Neural cell (in vitro differentiated cells): ENCODE data around the gene GABRB1. TPM values are rescaled to one million over a fixed set of nuclear protein-coding genes. Genes with fewer than 3 reads are reported as not detected.

Experiments
- H2AFZ ChIP-seq: fragments of 200-600, 300-800 bp; sonication (generic), shearing (Covaris generic); 2 replicates; pipeline ENCODE4 v1.6.0; 2014; ENCODE audit warnings: low read depth, mild to moderate bottlenecking, antibody characterized with exemption, low read length, moderate library complexity
- H3F3A ChIP-seq: fragments of 200-600 bp; shearing (Covaris generic); 2 replicates; pipeline ENCODE4 v1.6.1; 2016; ENCODE audit warnings: mild to moderate bottlenecking, moderate library complexity, mixed read lengths, antibody characterized with exemption, low read length; ENCODE audit not compliant: insufficient read depth, poor library complexity, severe bottlenecking
- H3K27ac ChIP-seq: fragments of 200-600, 300-800 bp; sonication (generic), shearing (Covaris generic); 2 replicates; pipeline ENCODE4 v1.5.1; 2014; ENCODE audit warnings: mild to moderate bottlenecking, low read length, moderate library complexity
- H3K27me3 ChIP-seq: fragments of 300-800, 200-600 bp; sonication (generic), shearing (Covaris generic); 2 replicates; pipeline ENCODE4 v1.6.0; 2014; ENCODE audit warnings: mild to moderate bottlenecking, low read depth, low read length, moderate library complexity; ENCODE audit not compliant: insufficient read depth
- H3K36me3 ChIP-seq: fragments of 300-800, 200-600 bp; sonication (generic), shearing (Covaris generic); 2 replicates; pipeline ENCODE4 v1.5.1; 2014; ENCODE audit warnings: mild to moderate bottlenecking, antibody characterized with exemption, low read length, moderate library complexity; ENCODE audit not compliant: insufficient read depth
- H3K4me2 ChIP-seq: fragments of 300-800, 200-600 bp; sonication (generic), shearing (Covaris generic); 2 replicates; pipeline ENCODE4 v1.6.0; 2014; ENCODE audit warnings: mild to moderate bottlenecking, low read length
- H3K4me3 ChIP-seq: fragments of 300-800, 200-600 bp; sonication (generic), shearing (Covaris generic); 2 replicates; pipeline ENCODE4 v1.5.1; 2014; ENCODE audit warnings: mild to moderate bottlenecking, low read length, moderate library complexity
- H3K79me2 ChIP-seq: fragments of 200-600 bp; shearing (Covaris generic); replicated peaks from 2 replicates; pipeline ENCODE4 v1.6.0; 2014; ENCODE audit warnings: mild to moderate bottlenecking, low read length, moderate library complexity; ENCODE audit not compliant: insufficient read depth
- H3K9ac ChIP-seq: fragments of 300-800, 200-600 bp; sonication (generic), shearing (Covaris generic); 2 replicates; pipeline ENCODE4 v1.6.1; 2016; ENCODE audit warnings: mild to moderate bottlenecking, low read length, mixed read lengths
- H3K9me2 ChIP-seq: fragments of 200-600 bp; shearing (Covaris generic); 2 replicates; pipeline ENCODE4 v1.6.1; 2016; ENCODE audit warnings: mild to moderate bottlenecking, low read length, mixed read lengths; ENCODE audit not compliant: insufficient read depth
- H3K9me3 ChIP-seq: fragments of 200-600, 300-800 bp; sonication (generic), shearing (Covaris generic); 2 replicates; pipeline ENCODE4 v1.6.1; 2016; ENCODE audit warnings: mild to moderate bottlenecking, mixed run types, low read length, moderate library complexity, mixed read lengths
- H4K20me1 ChIP-seq: fragments of 200-600 bp; shearing (Covaris generic); 2 replicates; pipeline ENCODE4 v1.6.1; 2016; ENCODE audit warnings: mild to moderate bottlenecking, mixed run types; ENCODE audit not compliant: insufficient read depth
- CTCF ChIP-seq: fragments of 450-650 bp; IDR thresholded peaks from 2 replicates; pipeline ENCODE4 v1.5.1; 2014; ENCODE audit warnings: antibody characterized with exemption, mild to moderate bottlenecking, moderate library complexity; ENCODE audit not compliant: poor library complexity, severe bottlenecking
- EP300 ChIP-seq: fragments of 450-650 bp; conservative IDR thresholded peaks from 2 replicates; pipeline ENCODE4 v1.6.1; 2014; ENCODE audit warnings: antibody characterized with exemption, mild to moderate bottlenecking, moderate library complexity; ENCODE audit not compliant: poor library complexity, severe bottlenecking
- EZH2 ChIP-seq: fragments of 200-600, 300-800 bp; shearing (Covaris generic), sonication (generic); IDR thresholded peaks from 2 replicates; pipeline ENCODE4 v1.6.1; 2014; ENCODE audit warnings: antibody characterized with exemption, low read length, borderline replicate concordance, mild to moderate bottlenecking; ENCODE audit not compliant: insufficient read depth, poor library complexity, severe bottlenecking
- MXI1 ChIP-seq: fragments of 450-650 bp; conservative IDR thresholded peaks from 2 replicates; pipeline ENCODE4 v1.6.1; 2014; ENCODE audit warnings: antibody characterized with exemption, mild to moderate bottlenecking; ENCODE audit not compliant: poor library complexity, severe bottlenecking
- POLR2AphosphoS5 ChIP-seq: IDR thresholded peaks from 2 replicates; pipeline ENCODE4 v1.6.1; 2012
- RAD21 ChIP-seq: fragments of 450-650 bp; conservative IDR thresholded peaks from 2 replicates; pipeline ENCODE4 v1.6.1; 2014; ENCODE audit warnings: antibody characterized with exemption, mild to moderate bottlenecking, moderate library complexity
- REST ChIP-seq: IDR thresholded peaks from 2 replicates; pipeline ENCODE4 v1.6.1; 2012; ENCODE audit warnings: borderline replicate concordance
- SMC3 ChIP-seq: fragments of 450-650 bp; conservative IDR thresholded peaks from 2 replicates; pipeline ENCODE4 v1.6.1; 2014; ENCODE audit warnings: antibody characterized with exemption, mild to moderate bottlenecking, moderate library complexity; ENCODE audit not compliant: poor library complexity
- TAF1 ChIP-seq: IDR thresholded peaks from 2 replicates; pipeline ENCODE4 v1.6.1; 2012; ENCODE audit warnings: low read depth
- polyA plus RNA-seq: library from polyadenylated mRNA; depleted of rRNA; stranded (reverse); fragments of >200 nt; gene quantifications from 2 replicates; pipeline ENCODE4 v1.2.3, GENCODE V29; 2014

GABRB1 gene
- polyA plus RNA-seq, 1 donor from 2014 or later = 1.0 TPM

GRCh38 chr4:47057991-47058390 is 26.6 kb downstream of the GABRB1 start:
- Histone ChIP-seq H3K9me2 (no peaks in the 10 kb centered on the region), H3K4me3 (no peak overlapping the region), H2AFZ (no peak overlapping the region), H3K9ac (no peak overlapping the region), H3K27ac (no peak overlapping the region), H4K20me1 (no peaks in the 10 kb centered on the region), H3K9me3 (no peaks in the 10 kb centered on the region), H3K36me3 (no peaks in the 10 kb centered on the region), H3K4me2 (no peak overlapping the region), H3K79me2 (no peaks in the 10 kb centered on the region), H3F3A (no peaks in the 10 kb centered on the region), H3K27me3 (no peaks in the 10 kb centered on the region)
- TF ChIP-seq REST = no peak
- TF ChIP-seq POLR2AphosphoS5 = no peak
- no peak for TF ChIP-seq CTCF
- TF ChIP-seq TAF1 = no peak
- no peak for TF ChIP-seq EZH2
- no peak for TF ChIP-seq MXI1
- TF ChIP-seq SMC3 = no peak
- no peak for TF ChIP-seq EP300

- Histone ChIP-seq H3K27me3 (no peaks in the 10 kb centered on the region), H3K79me2 (no peaks in the 10 kb centered on the region), H3K4me2 (no peak overlapping the region), H3K27ac (no peak overlapping the region), H2AFZ (no peak overlapping the region), H3K9me2 (no peaks in the 10 kb centered on the region), H3K36me3 (no peaks in the 10 kb centered on the region), H3K9ac (no peak overlapping the region), H3F3A (no peaks in the 10 kb centered on the region), H3K4me3 (no peak overlapping the region), H4K20me1 (no peaks in the 10 kb centered on the region), H3K9me3 (no peaks in the 10 kb centered on the region)
- no peak for TF ChIP-seq EZH2
- no peak for TF ChIP-seq TAF1
- no peak for TF ChIP-seq SMC3
- no peak for TF ChIP-seq MXI1
- TF ChIP-seq EP300 = no peak
- TF ChIP-seq CTCF = no peak
- no peak for TF ChIP-seq REST
- TF ChIP-seq RAD21 = no peak
- no peak for TF ChIP-seq POLR2AphosphoS5
These were observed 29.2 kb downstream of the GABRB1 start for GRCh38 chr4:47060561-47060960.
